Stomach smooth muscle (tissue), 2 donors: ENCODE results near the gene CDC42EP5.

Experiments used
- H3K27ac ChIP-seq: one replicate; pipeline ENCODE4 v1.7.0; 2013; ENCODE audit warnings: mild to moderate bottlenecking, low read length, inconsistent platforms
- H3K27me3 ChIP-seq, 2 donors: one replicate each; pipeline ENCODE4 v1.7.0; 2013; ENCODE audit warnings: low read length in 2 of 2; ENCODE audit not compliant: insufficient read depth in 2 of 2, control insufficient read depth in 1 of 2
- H3K36me3 ChIP-seq, 2 donors: one replicate each; pipeline ENCODE4 v1.7.0; 2013; ENCODE audit warnings: low read length in 2 of 2; ENCODE audit not compliant: control insufficient read depth in 2 of 2, insufficient read depth in 2 of 2
- H3K4me1 ChIP-seq: one replicate; pipeline ENCODE4 v1.7.0; 2013; ENCODE audit warnings: low read length; ENCODE audit not compliant: control insufficient read depth, insufficient read depth
- H3K4me3 ChIP-seq, 2 donors: one replicate each; pipeline ENCODE4 v1.7.0; 2013; ENCODE audit warnings: low read length in 2 of 2
- H3K9ac ChIP-seq, 2 donors: one replicate each; pipeline ENCODE4 v1.7.0; 2013; ENCODE audit warnings: low read length in 2 of 2, mild to moderate bottlenecking in 1 of 2
- H3K9me3 ChIP-seq, 2 donors: one replicate each; pipeline ENCODE4 v1.7.0; 2013; ENCODE audit warnings: low read length in 2 of 2; ENCODE audit not compliant: control insufficient read depth in 2 of 2
- donor health status: healthy.
- donor health status: Pancreatic carcinoma.

Gene CDC42EP5

DNA sequence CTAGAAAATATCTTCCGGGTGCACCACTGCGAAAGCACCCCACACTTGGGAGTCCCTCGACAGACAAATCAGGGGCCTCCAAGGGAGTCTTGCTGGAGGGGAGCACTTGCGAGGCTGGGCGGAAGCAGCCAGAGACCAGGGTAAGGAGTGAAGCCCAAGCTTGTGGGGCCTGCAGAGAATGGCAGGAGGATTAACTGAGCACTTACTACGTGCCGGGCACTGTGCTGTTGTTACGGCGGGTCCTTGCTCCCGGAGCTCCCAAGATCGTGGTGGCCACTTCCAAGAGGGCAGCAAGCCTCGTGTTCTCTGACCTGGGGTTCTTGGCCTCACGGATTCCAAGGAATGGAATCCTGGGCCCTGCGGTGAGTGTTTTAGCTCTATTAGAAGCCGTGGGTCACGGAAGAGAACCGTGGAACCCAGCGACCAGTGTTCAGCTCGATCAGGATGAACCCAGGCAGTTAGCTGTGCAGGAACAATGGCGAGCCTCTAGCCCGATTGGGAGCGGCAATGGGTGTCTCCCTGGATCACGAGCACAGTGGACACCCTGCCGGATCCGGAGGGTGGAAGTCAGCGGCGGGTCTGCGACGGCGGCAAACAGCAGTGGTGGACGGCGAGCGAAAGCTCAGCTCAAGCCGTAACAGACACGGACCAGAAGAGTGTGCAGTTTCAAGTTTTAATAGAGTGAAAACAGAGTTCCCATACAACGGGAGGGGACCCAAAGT, 48.3 kb downstream of the CDC42EP5 start:
- no peak overlapping the region for H3K9ac ChIP-seq
- H3K27ac ChIP-seq: no peak overlapping the region
- peaks cover 7% of the 10 kb centered on the region for H3K4me1 ChIP-seq
- peaks cover 46 to 50% of the 10 kb centered on the region in 2 donors for H3K27me3 ChIP-seq
- no peak overlapping the region for H3K4me3 ChIP-seq
- no peaks in the 10 kb centered on the region for H3K36me3 ChIP-seq
- H3K9me3 ChIP-seq: no peaks in the 10 kb centered on the region

GRCh38 chr19:54424201-54424600, 48.9 kb downstream of the CDC42EP5 start:
- Histone ChIP-seq H3K9me3 (no peaks in the 10 kb centered on the region), H3K9ac (no peak overlapping the region), H3K4me1 (peaks cover 7% of the 10 kb centered on the region), H3K36me3 (no peaks in the 10 kb centered on the region), H3K27ac (no peak overlapping the region), H3K4me3 (no peak overlapping the region), H3K27me3 (peaks cover 46 to 50% of the 10 kb centered on the region in 2 donors)

DNA sequence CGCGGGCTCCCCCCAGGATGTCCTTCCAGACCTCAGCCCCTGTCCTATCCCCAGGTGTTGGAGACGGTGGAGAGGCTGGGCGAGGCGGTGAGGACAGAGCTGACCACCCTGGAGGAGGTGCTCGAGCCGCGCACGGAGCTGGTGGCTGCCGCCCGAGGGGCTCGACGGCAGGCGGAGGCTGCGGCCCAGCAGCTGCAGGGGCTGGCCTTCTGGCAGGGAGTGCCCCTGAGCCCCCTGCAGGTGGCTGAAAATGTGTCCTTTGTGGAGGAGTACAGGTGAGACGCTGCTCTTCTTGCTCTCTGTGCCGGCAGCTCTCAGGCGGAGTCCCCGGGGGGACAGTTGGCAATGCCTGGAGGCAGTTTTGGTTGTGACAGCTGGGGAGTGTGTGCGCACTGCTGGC, 51.0 kb downstream of the CDC42EP5 start:
- Histone ChIP-seq H3K9ac (no peak overlapping the region), H3K4me1 (peaks cover 7% of the 10 kb centered on the region), H3K36me3 (no peaks in the 10 kb centered on the region), H3K4me3 (no peak overlapping the region), H3K9me3 (no peaks in the 10 kb centered on the region), H3K27me3 (peaks cover 41 to 60% of the 10 kb centered on the region in 2 donors), H3K27ac (no peak overlapping the region)

- Histone ChIP-seq H3K4me1 (peaks cover 7% of the 10 kb centered on the region), H3K9me3 (no peaks in the 10 kb centered on the region), H3K9ac (no peak overlapping the region), H3K4me3 (no peak overlapping the region), H3K27ac (no peak overlapping the region), H3K27me3 (peaks cover 43 to 65% of the 10 kb centered on the region in 2 donors), H3K36me3 (no peaks in the 10 kb centered on the region)
Measured at GRCh38 chr19:54421521-54421920, 51.6 kb downstream of the CDC42EP5 start.

DNA sequence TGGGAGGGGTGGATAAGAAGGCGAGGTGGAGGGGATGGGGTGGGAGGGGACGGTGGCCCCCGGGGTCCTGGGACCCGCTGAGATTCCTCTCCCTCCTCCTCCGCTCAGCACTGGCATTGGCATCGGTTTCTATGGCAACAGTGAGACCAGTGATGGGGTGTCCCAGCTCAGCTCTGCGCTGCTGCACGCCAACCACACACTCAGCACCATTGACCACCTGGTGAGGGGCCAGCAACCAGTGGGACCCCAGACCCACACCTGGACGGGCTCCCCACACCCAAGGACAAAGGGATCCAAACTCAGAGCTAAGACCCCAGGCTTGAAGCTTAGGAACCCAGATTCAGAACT, 52.0 kb downstream of the CDC42EP5 start:
- Histone ChIP-seq H3K27me3 (peaks cover 44 to 65% of the 10 kb centered on the region in 2 donors), H3K4me1 (peaks cover 7% of the 10 kb centered on the region), H3K27ac (no peak overlapping the region), H3K4me3 (no peak overlapping the region), H3K36me3 (no peaks in the 10 kb centered on the region), H3K9me3 (no peaks in the 10 kb centered on the region), H3K9ac (no peak overlapping the region)

- Histone ChIP-seq H3K27ac (no peak overlapping the region), H3K4me1 (peaks cover 7% of the 10 kb centered on the region), H3K9me3 (no peaks in the 10 kb centered on the region), H3K4me3 (no peak overlapping the region), H3K9ac (no peak overlapping the region), H3K27me3 (peaks cover 45 to 67% of the 10 kb centered on the region in 2 donors), H3K36me3 (no peaks in the 10 kb centered on the region)
Measured at GRCh38 chr19:54420383-54421168, 52.5 kb downstream of the CDC42EP5 start.

GRCh38 chr19:54420068-54420382, 53.1 kb downstream of the CDC42EP5 start:
- H3K27ac ChIP-seq: no peak overlapping the region
- H3K9me3 ChIP-seq: no peaks in the 10 kb centered on the region
- no peaks in the 10 kb centered on the region for H3K36me3 ChIP-seq
- no peak overlapping the region for H3K9ac ChIP-seq
- no peak overlapping the region for H3K4me3 ChIP-seq
- H3K27me3 ChIP-seq: peaks cover 44 to 71% of the 10 kb centered on the region in 2 donors
- peaks cover 7% of the 10 kb centered on the region for H3K4me1 ChIP-seq

DNA sequence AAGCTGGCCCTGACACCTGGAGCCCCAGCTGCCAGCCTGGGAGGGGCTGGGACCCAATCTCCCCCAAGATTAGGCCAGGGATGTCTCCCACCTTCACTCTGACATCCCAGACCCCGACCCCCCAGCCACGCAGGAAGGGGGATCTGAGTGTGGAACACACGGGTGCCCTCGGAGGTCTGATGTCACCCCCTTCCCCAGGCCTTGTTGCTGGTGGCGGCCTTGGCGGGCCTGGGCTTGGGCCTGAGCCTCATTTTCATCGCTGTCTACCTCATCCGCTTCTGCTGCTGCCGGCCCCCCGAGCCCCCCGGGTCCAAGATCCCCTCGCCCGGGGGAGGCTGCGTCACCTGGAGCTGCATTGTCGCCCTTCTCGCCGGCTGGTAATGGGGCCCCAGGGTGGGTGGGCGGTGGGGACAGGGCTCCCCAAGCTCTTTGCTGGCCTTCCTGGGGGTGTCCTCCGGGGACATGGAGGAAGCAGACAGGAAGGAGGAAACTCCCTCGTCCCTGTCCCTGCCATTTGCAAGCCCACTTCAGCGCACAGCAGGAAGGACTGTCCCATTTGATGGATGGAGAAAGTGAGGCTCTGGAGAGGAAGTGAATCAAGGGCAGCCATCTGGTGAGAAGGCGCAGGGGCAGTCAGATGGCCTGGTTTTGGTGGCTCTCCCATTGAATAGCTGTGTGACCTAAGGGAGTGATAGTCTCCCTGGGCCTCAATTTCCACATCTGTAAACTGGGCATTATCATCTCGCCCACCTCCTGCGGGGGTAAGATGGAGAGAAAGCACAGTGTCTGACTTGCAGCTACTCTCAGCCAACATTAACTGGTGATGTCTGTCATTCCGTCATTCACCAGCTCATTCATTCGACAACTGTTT, 53.9 kb downstream of the CDC42EP5 start:
- Histone ChIP-seq H3K4me3 (no peak overlapping the region), H3K9me3 (no peaks in the 10 kb centered on the region), H3K36me3 (no peaks in the 10 kb centered on the region), H3K4me1 (peaks cover 7% of the 10 kb centered on the region), H3K9ac (no peak overlapping the region), H3K27ac (no peak overlapping the region), H3K27me3 (peaks cover 46 to 77% of the 10 kb centered on the region in 2 donors)

DNA sequence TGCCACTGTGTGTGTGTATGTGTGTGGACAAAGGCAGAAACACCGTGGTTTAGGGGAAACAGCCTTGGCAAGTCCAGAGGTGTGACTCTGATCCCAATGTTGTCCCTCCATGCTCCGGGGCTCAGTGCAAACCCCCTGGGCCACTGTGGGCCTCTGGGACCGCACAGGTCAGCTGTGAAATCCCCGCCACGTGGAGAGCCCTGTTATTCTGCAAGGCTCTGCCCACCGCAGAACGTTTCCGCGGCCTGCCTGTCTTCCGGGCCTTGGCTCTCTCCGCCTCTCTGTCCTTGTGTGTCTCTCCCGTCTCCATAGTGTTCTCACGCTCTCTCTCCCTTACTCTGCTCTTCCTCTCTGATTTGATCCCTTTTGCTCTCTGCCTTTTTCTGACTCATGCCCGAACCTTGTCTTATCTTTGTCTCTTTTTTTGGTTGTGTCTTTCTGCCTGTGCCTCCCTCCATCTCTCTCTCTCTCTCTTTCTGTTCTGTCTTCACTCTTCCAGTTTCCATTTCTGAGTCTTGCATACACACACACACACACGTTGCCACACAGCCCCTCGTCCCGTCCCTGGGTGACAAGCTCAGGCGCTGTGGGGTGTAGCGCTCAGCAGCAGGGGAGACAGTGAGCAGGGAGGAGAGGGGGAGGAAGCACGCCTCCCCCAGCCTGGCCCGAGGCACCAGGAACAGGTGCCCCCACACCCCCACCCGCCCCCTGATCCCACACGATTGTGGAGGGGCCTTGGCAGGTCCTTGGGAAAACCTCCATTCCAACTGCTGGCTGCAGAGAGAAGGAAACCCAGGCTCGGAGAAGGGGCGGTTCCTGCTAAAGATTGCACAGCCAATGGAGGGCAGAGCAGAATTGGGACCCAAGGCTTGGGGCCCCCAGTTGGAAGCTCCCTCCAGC, 54.8 kb downstream of the CDC42EP5 start:
- no peak overlapping the region for H3K27ac ChIP-seq
- H3K4me3 ChIP-seq: no peak overlapping the region
- H3K9me3 ChIP-seq: no peaks in the 10 kb centered on the region
- H3K4me1 ChIP-seq: peaks cover 7% of the 10 kb centered on the region
- H3K9ac ChIP-seq: no peak overlapping the region
- H3K27me3 ChIP-seq: peaks cover 47 to 78% of the 10 kb centered on the region in 2 donors
- no peaks in the 10 kb centered on the region for H3K36me3 ChIP-seq
